Measurements from ENCODE around the gene METTL2B. TPM values are rescaled to one million over a fixed set of nuclear protein-coding genes. Genes with fewer than 3 reads are reported as not detected.
"Not testable (repeated sequence)": the region's sequence is repeated elsewhere in the genome, so short reads cannot be mapped to it uniquely, and the experiment has no call there.

The METTL2B gene
- total and polyA plus RNA-seq, 7 donors: 9.6 to 23.2 (median 18.1) TPM

DNA sequence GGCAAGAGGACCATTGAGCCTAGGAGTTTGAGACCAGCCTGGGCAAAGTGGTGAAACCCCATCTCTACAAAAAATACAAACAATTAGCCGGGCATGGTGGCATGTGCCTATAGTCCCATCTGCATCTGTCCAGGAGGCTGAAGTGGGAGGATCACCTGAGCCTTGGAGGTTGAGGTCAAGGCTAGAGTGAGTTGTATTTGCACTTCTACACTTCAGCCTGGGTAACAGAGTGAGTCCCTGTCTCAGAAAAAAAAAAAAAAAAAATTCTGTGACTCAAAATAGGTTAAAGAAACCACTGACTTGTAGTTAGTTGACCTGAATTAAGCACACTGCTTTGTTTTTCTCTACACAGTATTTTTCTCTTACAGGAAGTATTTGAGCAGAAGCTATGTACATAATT lies 74.4 kb downstream of the METTL2B start:
- intact Hi-C loops (cut with DNase I): no loop called here
- H3K36me3 ChIP-seq: peaks cover 0 to 17% (median 3%) of the 10 kb centered on the region in 4 donors
- TF ChIP-seq EP300 (IDR thresholded peaks at IDR 0.05): no peak
- TF ChIP-seq, protein P1, sequence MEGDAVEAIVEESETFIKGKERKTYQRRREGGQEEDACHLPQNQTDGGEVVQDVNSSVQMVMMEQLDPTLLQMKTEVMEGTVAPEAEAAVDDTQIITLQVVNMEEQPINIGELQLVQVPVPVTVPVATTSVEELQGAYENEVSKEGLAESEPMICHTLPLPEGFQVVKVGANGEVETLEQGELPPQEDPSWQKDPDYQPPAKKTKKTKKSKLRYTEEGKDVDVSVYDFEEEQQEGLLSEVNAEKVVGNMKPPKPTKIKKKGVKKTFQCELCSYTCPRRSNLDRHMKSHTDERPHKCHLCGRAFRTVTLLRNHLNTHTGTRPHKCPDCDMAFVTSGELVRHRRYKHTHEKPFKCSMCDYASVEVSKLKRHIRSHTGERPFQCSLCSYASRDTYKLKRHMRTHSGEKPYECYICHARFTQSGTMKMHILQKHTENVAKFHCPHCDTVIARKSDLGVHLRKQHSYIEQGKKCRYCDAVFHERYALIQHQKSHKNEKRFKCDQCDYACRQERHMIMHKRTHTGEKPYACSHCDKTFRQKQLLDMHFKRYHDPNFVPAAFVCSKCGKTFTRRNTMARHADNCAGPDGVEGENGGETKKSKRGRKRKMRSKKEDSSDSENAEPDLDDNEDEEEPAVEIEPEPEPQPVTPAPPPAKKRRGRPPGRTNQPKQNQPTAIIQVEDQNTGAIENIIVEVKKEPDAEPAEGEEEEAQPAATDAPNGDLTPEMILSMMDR (IDR thresholded peaks at IDR 0.05): no peak
- no peak for TF ChIP-seq POLR2A (IDR thresholded peaks at IDR 0.05)
- no peak for TF ChIP-seq POLR2AphosphoS5 (IDR thresholded peaks at IDR 0.05)
- no peaks in the 10 kb centered on the region for H3K27me3 ChIP-seq
- no peak overlapping the region for H3K4me3 ChIP-seq
- H3K9me3 ChIP-seq: no peaks in the 10 kb centered on the region
- no peak overlapping the region for H3K27ac ChIP-seq
- H3K4me1 ChIP-seq: peaks cover 0 to 10% (median 2%) of the 10 kb centered on the region in 4 donors
- 92 to 97% methylated on average over 1 of the region's 1 CpG for WGBS, 2 donors
- no peak for DNase-seq

DNA sequence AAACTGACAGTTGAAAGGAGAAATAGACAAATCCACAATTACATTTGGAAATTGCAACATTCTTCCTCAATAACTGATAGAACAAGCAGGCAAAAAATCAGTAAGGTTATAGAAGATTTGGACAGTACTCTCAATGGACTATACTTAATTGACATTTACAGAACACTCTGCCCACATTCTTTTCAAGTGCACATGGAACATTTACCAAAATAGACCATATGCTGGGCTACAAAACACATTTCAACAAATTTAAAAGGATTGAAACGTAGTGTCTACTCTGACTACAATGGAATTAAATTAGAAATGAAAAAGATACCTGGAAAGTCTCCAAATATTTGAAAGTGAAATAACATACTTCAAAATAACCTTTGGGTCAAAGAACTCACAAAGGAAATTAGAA lies 77.8 kb downstream of the METTL2B start:
- DNase-seq; H3K27me3 ChIP-seq; intact Hi-C loops (cut with DNase I); H3K36me3 ChIP-seq; H3K4me3 ChIP-seq; H3K4me1 ChIP-seq; H3K9me3 ChIP-seq: not testable (repeated sequence)
- peak overlapping the region in 1 of 4 donors; percentile 46 for H3K27ac ChIP-seq
- WGBS, 2 donors: 82 to 91% methylated on average over 1 of the region's 1 CpG

Small RNA genes within 50 kb of the gene (small RNA-seq; reads per million reads assigned to genes)
- gene AC010655.1 (0 reads per million in 3 donors), gene AC010655.2 (0 reads per million in 3 donors), gene RF00017 (0 reads per million in 3 donors), gene RNU7-54P (0 reads per million in 3 donors)

Other genes with a start within 250 kb of the METTL2B start
- 1 to 10 TPM in 1 of 4 donors, under 1 TPM in 2, not detected in 1; 0.16 to 1.4 (median 0.27) TPM for gene LEP, start 235.5 kb upstream of the METTL2B start, total RNA-seq
- 1 to 10 TPM in 1 of 3 donors, not detected in 2; 5.4 TPM for gene LEP, start 235.5 kb upstream of the METTL2B start, polyA plus RNA-seq
- gene RBM28, start 132.8 kb upstream of the METTL2B start, total RNA-seq: 10 to 100 TPM; 12.1 to 36.3 (median 17.4) TPM
- gene RBM28, start 132.8 kb upstream of the METTL2B start, polyA plus RNA-seq: 10 to 100 TPM in 1 of 3 donors, 1 to 10 TPM in 2; 6.6 to 16.7 (median 8.6) TPM
- gene PRRT4, start 115.1 kb upstream of the METTL2B start, total RNA-seq: 1 to 10 TPM in 1 of 4 donors, under 1 TPM in 3; 0.27 to 1.1 (median 0.83) TPM
- gene PRRT4, start 115.1 kb upstream of the METTL2B start, polyA plus RNA-seq: under 1 TPM in 1 of 3 donors, not detected in 2; 0.96 TPM
- 10 to 100 TPM; 23.5 to 36.3 (median 28.7) TPM for gene IMPDH1, start 66.8 kb upstream of the METTL2B start, total RNA-seq
- gene IMPDH1, start 66.8 kb upstream of the METTL2B start, polyA plus RNA-seq: 10 to 100 TPM; 16.6 to 39.7 (median 16.8) TPM
- 10 to 100 TPM; 10.2 to 12.8 (median 11.3) TPM for gene HILPDA, start 20.9 kb upstream of the METTL2B start, total RNA-seq
- 10 to 100 TPM in 1 of 3 donors, 1 to 10 TPM in 2; 3.6 to 12.7 (median 3.7) TPM for gene HILPDA, start 20.9 kb upstream of the METTL2B start, polyA plus RNA-seq
- gene GARIN1A, start 195.5 kb downstream of the METTL2B start, total RNA-seq: 1 to 10 TPM in 3 of 4 donors, under 1 TPM in 1; 0.49 to 3.0 (median 2.3) TPM
- under 1 TPM in 1 of 3 donors, not detected in 2; 0.87 TPM for gene GARIN1A, start 195.5 kb downstream of the METTL2B start, polyA plus RNA-seq